Activated CD4-positive, alpha-beta T cell treated with anti-CD3 and anti-CD28 coated beads, Interleukin-2, amount 50 U/mL, for 16 hours (primary cell): ENCODE measurements around the gene PALD1.
"Not testable (repeated sequence)": the region's sequence is repeated elsewhere in the genome, so short reads cannot be mapped to it uniquely, and the experiment has no call there.

Experiments
- DNase-seq: peaks from one replicate; pipeline ENCODE4 v3.0.0-alpha.2; 2020

Gene PALD1

GRCh38 chr10:70592746-70593512 lies 114.4 kb downstream of the PALD1 start:
- no peak for DNase-seq

GRCh38 chr10:70593513-70593890 lies 114.9 kb downstream of the PALD1 start:
- DNase-seq = no peak

- DNase-seq = no peak
These were observed 115.6 kb downstream of the PALD1 start for GRCh38 chr10:70594161-70594560.

- DNase-seq = no peak
These were observed 117.0 kb downstream of the PALD1 start for GRCh38 chr10:70595566-70596016.

- no peak for DNase-seq
These were observed 117.7 kb downstream of the PALD1 start for GRCh38 chr10:70596110-70596798.

- DNase-seq = no peak
These were observed 118.6 kb downstream of the PALD1 start for GRCh38 chr10:70596860-70597809.

GRCh38 chr10:70597856-70598815 lies 119.6 kb downstream of the PALD1 start:
- DNase-seq = no peak

- DNase-seq = no peak
These were observed 120.3 kb downstream of the PALD1 start for GRCh38 chr10:70598857-70599295.

- no peak for DNase-seq
These were observed 120.8 kb downstream of the PALD1 start for GRCh38 chr10:70599319-70599718.

- no peak for DNase-seq
These were observed 121.2 kb downstream of the PALD1 start for GRCh38 chr10:70599791-70600190.

GRCh38 chr10:70600512-70601395 lies 122.2 kb downstream of the PALD1 start:
- no peak for DNase-seq

GRCh38 chr10:70601746-70602145 lies 123.2 kb downstream of the PALD1 start:
- DNase-seq = no peak

GRCh38 chr10:70602665-70603448 lies 124.3 kb downstream of the PALD1 start, which contains the start of gene PRF1:
Gene PRF1, minus strand, starts transcription at chr10:70602741. Its CDS starts 1,839 bp downstream, at chr10:70600902.
- DNase-seq = peak; percentile 68

- peak; percentile 23 for DNase-seq
These were observed 124.9 kb downstream of the PALD1 start for GRCh38 chr10:70603449-70603801.

- DNase-seq = no peak
These were observed 125.5 kb downstream of the PALD1 start for GRCh38 chr10:70604106-70604505.

GRCh38 chr10:70605161-70605560 lies 126.6 kb downstream of the PALD1 start:
- no peak for DNase-seq

GRCh38 chr10:70607936-70608335 lies 129.4 kb downstream of the PALD1 start:
- DNase-seq = no peak

- no peak for DNase-seq
These were observed 135.4 kb downstream of the PALD1 start for GRCh38 chr10:70613941-70614340.

- DNase-seq = not testable (repeated sequence)
These were observed 135.8 kb downstream of the PALD1 start for GRCh38 chr10:70614364-70614763.

GRCh38 chr10:70615211-70615610 lies 136.6 kb downstream of the PALD1 start:
- no peak for DNase-seq
